Measurements from ENCODE around the gene ASTN2. TPM values are rescaled to one million over a fixed set of nuclear protein-coding genes. Genes with fewer than 3 reads are reported as not detected.

ASTN2 gene
- total and polyA plus RNA-seq, 2 experiments from 2014 or later = 7.0 to 24.6 TPM

- no peak for TF ChIP-seq ZNF462 (CRISPR knock-in tag; IDR thresholded peaks at IDR 0.05)
- TF ChIP-seq EZH2phosphoT487 (IDR thresholded peaks at IDR 0.05; ENCODE audit: unreplicated experiment) = no peak
- no peak for TF ChIP-seq CREB1 (CRISPR knock-in tag; IDR thresholded peaks at IDR 0.05; ENCODE audit: low read depth)
- no peak for TF ChIP-seq ZNF114 (CRISPR knock-in tag; IDR thresholded peaks at IDR 0.05)
- no peak for TF ChIP-seq POLR2AphosphoS5 (IDR thresholded peaks at IDR 0.05; ENCODE audit: low read depth)
These were observed 720.0 kb downstream of the ASTN2 start (continued) for GRCh38 chr9:116694785-116695291.

- no peaks in the 10 kb centered on the region for H3K27me3 Mint-ChIP-seq (ENCODE audit: insufficient read depth, low read depth, poor library complexity)
- no peak overlapping the region for H3K4me3 Mint-ChIP-seq
These were observed 721.6 kb downstream of the ASTN2 start for GRCh38 chr9:116693233-116693731.

More at GRCh38 chr9:116693233-116693731, 721.6 kb downstream of the ASTN2 start:
- Histone ChIP-seq H2AFZ (no peak overlapping the region), H4K20me1 (replicated peaks; ENCODE audit: insufficient read depth) (peaks cover 31% of the 10 kb centered on the region; the same call in 1 of the 2 replicates), H3K27me3 (ENCODE audit: insufficient read depth) (no peaks in the 10 kb centered on the region), H3K27ac (ENCODE audit: low read depth) (no peak overlapping the region), H3K4me2 (no peak overlapping the region), H3K4me1 (ENCODE audit: insufficient read depth) (peaks cover 20% of the 10 kb centered on the region), H3K4me3 (no peak overlapping the region), H3K79me2 (replicated peaks; ENCODE audit: insufficient read depth) (peaks cover 69% of the 10 kb centered on the region), H3K36me3 (ENCODE audit: insufficient read depth) (no peaks in the 10 kb centered on the region), H3F3A (replicated peaks; ENCODE audit: low read depth) (no peaks in the 10 kb centered on the region), H3K9me2 (ENCODE audit: insufficient read depth) (0 out of 2 replicates have a peak, but pooled peaks cover 4% of the 10 kb centered on the region)
- Mint-ChIP-seq H3K36me3 (ENCODE audit: low read depth) (peaks cover 12% of the 10 kb centered on the region), H3K4me1 (peaks cover 13% of the 10 kb centered on the region), H3K27ac (no peak overlapping the region), H3K9me3 (no peaks in the 10 kb centered on the region; the same call in 2 of the 3 replicates)
- DNase-seq (ENCODE audit: low spot score) (no peak), ATAC-seq (no peak)
- TF ChIP-seq POLR2AphosphoS5 (IDR thresholded peaks at IDR 0.05; ENCODE audit: low read depth) (no peak), ETS1 (IDR thresholded peaks at IDR 0.05) (no peak), CREB1 (CRISPR knock-in tag; IDR thresholded peaks at IDR 0.05; ENCODE audit: low read depth) (no peak)

Data from GM23338 (cell line).